K562 (cell line): Measurements from ENCODE around the gene UGT2A1. TPM values are rescaled to one million over a fixed set of nuclear protein-coding genes. Genes with fewer than 3 reads are reported as not detected.

ENCODE experiments used
- ATAC-seq: fragments of 200-7000 bp; cut with Tn5 transposase; 3 replicates; pipeline ENCODE4 v1.9.1; 2020; ENCODE audit warnings: moderate library complexity
- BruUV-seq: library from RNA; stranded (reverse); fragments of 400-500 nt; replicated peaks from 2 replicates; lab custom pipeline; 2021; lab: Mats Ljungman, UMichigan
- CTCF ChIA-PET: fragments of 300-600 bp; formaldehyde crosslinking; extraction: SDS; loops from one replicate; lab custom pipeline; 2021; ENCODE audit warnings: low intra/inter-chr PET ratio; lab: Yijun Ruan, JAX
- POLR2A ChIA-PET: fragments of 300-600, 350-650 bp; sonication (Branson Sonifier 250); formaldehyde crosslinking; extraction: SDS; loops from one replicate; lab custom pipeline; 2021; ENCODE audit warnings: antibody characterized with exemption, inconsistent platforms; lab: Yijun Ruan, JAX
- DNase-seq, 4 experiments: peaks; one replicate each; pipeline versions ENCODE4 v3.0.0 to v3.0.0-alpha.2; 2011 to 2018; ENCODE audit warnings: low spot score in 3 of 4, mixed read lengths in 3 of 4; ENCODE audit errors: extremely low read depth in 1 of 4
- FAIRE-seq: peaks from 2 replicates; lab custom pipeline; 2011; peaks lifted over from hg19 to GRCh38; lab: Jason Lieb, UNC
- H2AFZ ChIP-seq: 2 replicates; pipeline ENCODE4 v1.6.0; 2011; ENCODE audit warnings: low read depth, low read length, control low read depth, inconsistent platforms
- H3K27ac ChIP-seq: fragments of 200-600 bp; 3 replicates; pipeline ENCODE4 v1.8.0; 2011; ENCODE audit warnings: low read depth, mild to moderate bottlenecking, control low read depth, inconsistent platforms, low read length, moderate library complexity, mixed read lengths; ENCODE audit errors: extremely low read depth
- H3K27me3 ChIP-seq, 2 experiments: fragments of 300-600 bp in 1 of 2; 2 replicates in 1 of 2; 3 replicates in 1 of 2; pipeline versions ENCODE4 v1.6.0 to v1.8.0; 2011; ENCODE audit warnings: inconsistent platforms in 2 of 2, low read length in 2 of 2, mild to moderate bottlenecking in 1 of 2, mixed read lengths in 1 of 2, moderate library complexity in 1 of 2; ENCODE audit not compliant: control insufficient read depth in 2 of 2, insufficient read depth in 2 of 2
- H3K36me3 ChIP-seq: fragments of 300-600 bp; 3 replicates; pipeline ENCODE4 v1.8.0; 2011; ENCODE audit warnings: mild to moderate bottlenecking, low read length, inconsistent platforms; ENCODE audit not compliant: control insufficient read depth, insufficient read depth
- H3K4me1 ChIP-seq, 2 experiments: fragments of 200-600 bp in 1 of 2; replicated peaks in 1 of 2; 2 replicates in 1 of 2; 3 replicates in 1 of 2; pipeline versions ENCODE4 v1.5.1 to v1.8.0; 2011; ENCODE audit warnings: inconsistent platforms in 2 of 2, low read length in 2 of 2, mild to moderate bottlenecking in 1 of 2, mixed read lengths in 1 of 2, moderate library complexity in 1 of 2; ENCODE audit not compliant: control insufficient read depth in 2 of 2, insufficient read depth in 2 of 2
- H3K4me2 ChIP-seq: 2 replicates; pipeline ENCODE4 v1.6.1; 2011; ENCODE audit warnings: low read length, control low read depth, inconsistent platforms, mixed read lengths; ENCODE audit not compliant: insufficient read depth
- H3K4me3 ChIP-seq: fragments of 200-600 bp; sonication (generic), shearing (Covaris generic); 2 replicates; pipeline ENCODE4 v1.5.1; 2016; ENCODE audit warnings: control low read depth, inconsistent platforms
- H3K79me2 ChIP-seq: fragments of 200-600 bp; 3 replicates; pipeline ENCODE4 v1.8.0; 2011; ENCODE audit warnings: low read length, inconsistent platforms; ENCODE audit not compliant: control insufficient read depth, insufficient read depth
- H3K9ac ChIP-seq, 2 experiments: 2 replicates each; pipeline versions ENCODE4 v1.6.0 to v1.6.1; 2011; ENCODE audit warnings: low read depth in 2 of 2, low read length in 2 of 2, control low read depth in 1 of 2, inconsistent platforms in 1 of 2, mild to moderate bottlenecking in 1 of 2, mixed read lengths in 1 of 2; ENCODE audit not compliant: insufficient read depth in 1 of 2
- H3K9me1 ChIP-seq: one replicate; pipeline ENCODE4 v1.6.0; 2011; ENCODE audit warnings: inconsistent platforms, mild to moderate bottlenecking, low read length, moderate library complexity; ENCODE audit not compliant: control insufficient read depth, insufficient read depth
- H3K9me3 ChIP-seq: replicated peaks from 2 replicates; pipeline ENCODE4 v1.5.1; 2011; ENCODE audit warnings: low read depth, low read length, inconsistent platforms; ENCODE audit not compliant: control insufficient read depth, insufficient read depth
- H4K20me1 ChIP-seq: replicated peaks from 2 replicates; pipeline ENCODE4 v1.6.1; 2011; ENCODE audit warnings: low read length, inconsistent platforms, mixed read lengths; ENCODE audit not compliant: control insufficient read depth, insufficient read depth
- ADNP ChIP-seq: fragments of 200-800 bp; sonication (Bioruptor generic); IDR thresholded peaks from 2 replicates; pipeline ENCODE4 v1.6.1; 2016; ENCODE audit warnings: missing genetic modification characterization, missing compliant biosample characterization
- HDAC6 ChIP-seq: IDR thresholded peaks from 2 replicates; pipeline ENCODE4 v1.6.1; 2012; ENCODE audit warnings: low read depth, mild to moderate bottlenecking, control low read depth, inconsistent platforms, low read length, moderate library complexity
- JUNB ChIP-seq: fragments of 450-650 bp; formaldehyde crosslinking; conservative IDR thresholded peaks from 2 replicates; pipeline ENCODE4 v1.4.0; 2020; ENCODE audit warnings: mild to moderate bottlenecking
- MYBL2 ChIP-seq, 2 experiments: fragments of 450-650 bp in 1 of 2; sonication (generic) in 1 of 2; formaldehyde crosslinking in 1 of 2; IDR thresholded peaks; 2 replicates each; pipeline versions ENCODE4 v1.6.1 to v1.8.1; 2017 to 2022; ENCODE audit warnings: borderline replicate concordance in 1 of 2, inconsistent platforms in 1 of 2, low read depth in 1 of 2, mild to moderate bottlenecking in 1 of 2, missing genetic modification reagents in 1 of 2, moderate library complexity in 1 of 2
- SAP30 ChIP-seq: fragments of 200-600 bp; sonication (generic); IDR thresholded peaks from 2 replicates; pipeline ENCODE4 v1.6.1; 2012; ENCODE audit warnings: borderline replicate concordance, low read depth, mild to moderate bottlenecking, moderate library complexity, low read length, control low read depth, inconsistent platforms; ENCODE audit not compliant: insufficient read depth, poor library complexity, severe bottlenecking
- SMAD2 ChIP-seq: fragments of 150-350 bp; IDR thresholded peaks from 2 replicates; pipeline ENCODE4 v1.6.1; 2014; ENCODE audit warnings: low read depth, mild to moderate bottlenecking, low read length
- SMARCB1 ChIP-seq: IDR thresholded peaks from 2 replicates; pipeline ENCODE4 v1.6.1; 2011; ENCODE audit warnings: improper control_type of control experiment, low read depth; ENCODE audit not compliant: insufficient read length
- ZNF75A ChIP-seq: fragments of 450-650 bp; formaldehyde crosslinking; IDR thresholded peaks from 2 replicates; pipeline ENCODE4 v1.4.0; 2020; ENCODE audit warnings: mild to moderate bottlenecking
- WGBS: fragments of 100-300 bp; shearing (Covaris generic); methylation state at CpG from one replicate; pipeline ENCODE4 v1.1.6; 2016; ENCODE audit warnings: low coverage, mixed read lengths; ENCODE audit not compliant: insufficient coverage; ENCODE audit errors: missing lambda C conversion rate; 5-methylcytosine and 5-hydroxymethylcytosine counted together
- in situ Hi-C: fragments of 300-500 bp; cut with MboI; formaldehyde crosslinking; loops from 4 replicates; pipeline ENCODE4 v1.15.0; 2018; ENCODE audit warnings: inconsistent platforms, mixed read lengths
- intact Hi-C: fragments of 100-400 bp; cut with micrococcal nuclease; formaldehyde crosslinking; loops from 2 replicates; pipeline ENCODE4 v1.14.2; 2022
- polyA plus RNA-seq, 8 experiments: library from polyadenylated mRNA; depleted of rRNA in 4 of 8; stranded (reverse) in 5 of 8; unstranded in 3 of 8; fragments of >200 nt; fragmentation: Nextera tagmentation in 2 of 8; fragmentation: Illumina TruSeq in 1 of 8; extraction: Ambion mirVana in 2 of 8; extraction: Trizol in 1 of 8; gene quantifications; 2 replicates each; pipeline versions ENCODE4 v1.2.1 to v1.2.3, GENCODE V29; 2011 to 2014; ENCODE audit warnings: inconsistent platforms in 1 of 8, missing spikeins in 1 of 8
- total RNA-seq, 7 experiments: library from RNA; depleted of rRNA in 6 of 7; stranded (reverse); fragments of >200 nt in 6 of 7; fragmentation: Illumina TruSeq in 2 of 7; extraction: Trizol in 2 of 7; gene quantifications; 2 replicates each; pipeline versions ENCODE4 v1.2.1 to v1.2.3, GENCODE V29; 2011 to 2021; ENCODE audit warnings: low replicate concordance in 1 of 7
- TF ChIP-seq, protein P1 (sequence below): fragments of 450-650 bp; formaldehyde crosslinking; IDR thresholded peaks from 2 replicates; pipeline ENCODE4 v1.4.0; 2020; ENCODE audit warnings: mild to moderate bottlenecking, moderate library complexity
- TF ChIP-seq, protein P2 (sequence below): fragments of 250-450 bp; sonication (Bioruptor Pico); IDR thresholded peaks from 2 replicates; pipeline ENCODE4 v1.8.0; 2021; ENCODE audit warnings: moderate library complexity, mild to moderate bottlenecking, inconsistent platforms
- TF ChIP-seq, protein P3 (sequence below): IDR thresholded peaks from 2 replicates; pipeline ENCODE4 v1.6.1; 2011; ENCODE audit warnings: borderline replicate concordance, low read depth, mild to moderate bottlenecking, moderate library complexity, low read length; ENCODE audit not compliant: insufficient read depth, poor library complexity, severe bottlenecking
- TF ChIP-seq, protein P4 (sequence below): fragments of 200-800 bp; sonication (Bioruptor generic); IDR thresholded peaks from 2 replicates; pipeline ENCODE4 v1.6.1; 2017; ENCODE audit warnings: missing genetic modification characterization, missing compliant biosample characterization
- TF ChIP-seq, protein P5 (sequence below): sonication (generic); IDR thresholded peaks from 2 replicates; pipeline ENCODE4 v1.6.1; 2016

The UGT2A1 gene
- total and polyA plus RNA-seq, 9 of the 15 experiments (the other 6 are each of a cell fraction or from before 2014, with no cell fraction given) = 0.03 TPM; not detected in 8

DNA sequence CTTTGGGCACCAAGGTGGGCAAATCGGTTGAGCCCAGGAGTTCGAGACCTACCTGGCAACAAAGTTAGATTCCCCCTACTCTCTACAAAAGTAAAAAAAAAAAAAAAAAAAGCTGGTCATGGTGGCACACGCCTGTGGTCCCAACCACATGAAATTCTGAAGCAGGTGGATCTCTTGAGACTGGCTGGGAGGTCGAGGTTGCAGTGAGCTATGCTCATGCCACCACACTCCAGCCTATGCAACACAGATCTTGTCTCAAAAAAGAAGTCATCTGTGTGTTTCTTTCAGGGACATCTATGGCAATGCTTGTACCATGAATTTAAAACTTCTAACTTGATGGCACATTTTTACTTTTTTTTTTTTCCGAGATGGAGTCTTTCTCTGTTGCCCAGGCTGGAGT is 68.9 kb downstream of the UGT2A1 start:
- ChIA-PET POLR2A (interaction anchor here (1.4 kb wide), 1 partner anchor 9 kb away, joined by 4 read pairs; no protein-coding TSS in a partner anchor), CTCF (no interaction called here)
- DNase-seq (no peak), FAIRE-seq (no peak), ATAC-seq (no peak)
- no TSS peak for BruUV-seq
- H3K4me1 ChIP-seq = no peaks in the 10 kb centered on the region
- intact Hi-C loops = no loop called here
- no peaks in the 10 kb centered on the region for H3K27me3 ChIP-seq
- no peaks in the 10 kb centered on the region for H3K36me3 ChIP-seq
- no peaks in the 10 kb centered on the region for H3K79me2 ChIP-seq
- H3K4me3 ChIP-seq = no peak overlapping the region
- in situ Hi-C loops = no loop called here
- H3K9ac ChIP-seq = no peak overlapping the region
- no peaks in the 10 kb centered on the region for H3K9me3 ChIP-seq
- WGBS = 0% methylated on average over 4 of the region's 5 CpGs
- no peaks in the 10 kb centered on the region for H3K9me1 ChIP-seq
- no peak overlapping the region for H3K4me2 ChIP-seq
- no peak overlapping the region for H3K27ac ChIP-seq
- H4K20me1 ChIP-seq = no peaks in the 10 kb centered on the region
- H2AFZ ChIP-seq = no peak overlapping the region
- no peak for TF ChIP-seq MYBL2 (IDR thresholded peaks at IDR 0.05; ENCODE audit: low read depth)
- TF ChIP-seq MYBL2 (CRISPR knock-in tag; IDR thresholded peaks at IDR 0.05; ENCODE audit: borderline replicate concordance) = no peak
- TF ChIP-seq JUNB (CRISPR knock-in tag) = no peak
- TF ChIP-seq, protein P1, sequence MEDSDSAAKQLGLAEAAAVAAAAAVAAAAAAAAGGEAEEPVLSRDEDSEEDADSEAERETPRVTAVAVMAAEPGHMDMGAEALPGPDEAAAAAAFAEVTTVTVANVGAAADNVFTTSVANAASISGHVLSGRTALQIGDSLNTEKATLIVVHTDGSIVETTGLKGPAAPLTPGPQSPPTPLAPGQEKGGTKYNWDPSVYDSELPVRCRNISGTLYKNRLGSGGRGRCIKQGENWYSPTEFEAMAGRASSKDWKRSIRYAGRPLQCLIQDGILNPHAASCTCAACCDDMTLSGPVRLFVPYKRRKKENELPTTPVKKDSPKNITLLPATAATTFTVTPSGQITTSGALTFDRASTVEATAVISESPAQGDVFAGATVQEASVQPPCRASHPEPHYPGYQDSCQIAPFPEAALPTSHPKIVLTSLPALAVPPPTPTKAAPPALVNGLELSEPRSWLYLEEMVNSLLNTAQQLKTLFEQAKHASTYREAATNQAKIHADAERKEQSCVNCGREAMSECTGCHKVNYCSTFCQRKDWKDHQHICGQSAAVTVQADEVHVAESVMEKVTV (CRISPR knock-in tag) = no peak
- TF ChIP-seq SMAD2 = no peak
- TF ChIP-seq ZNF75A = no peak
- TF ChIP-seq, protein P2, sequence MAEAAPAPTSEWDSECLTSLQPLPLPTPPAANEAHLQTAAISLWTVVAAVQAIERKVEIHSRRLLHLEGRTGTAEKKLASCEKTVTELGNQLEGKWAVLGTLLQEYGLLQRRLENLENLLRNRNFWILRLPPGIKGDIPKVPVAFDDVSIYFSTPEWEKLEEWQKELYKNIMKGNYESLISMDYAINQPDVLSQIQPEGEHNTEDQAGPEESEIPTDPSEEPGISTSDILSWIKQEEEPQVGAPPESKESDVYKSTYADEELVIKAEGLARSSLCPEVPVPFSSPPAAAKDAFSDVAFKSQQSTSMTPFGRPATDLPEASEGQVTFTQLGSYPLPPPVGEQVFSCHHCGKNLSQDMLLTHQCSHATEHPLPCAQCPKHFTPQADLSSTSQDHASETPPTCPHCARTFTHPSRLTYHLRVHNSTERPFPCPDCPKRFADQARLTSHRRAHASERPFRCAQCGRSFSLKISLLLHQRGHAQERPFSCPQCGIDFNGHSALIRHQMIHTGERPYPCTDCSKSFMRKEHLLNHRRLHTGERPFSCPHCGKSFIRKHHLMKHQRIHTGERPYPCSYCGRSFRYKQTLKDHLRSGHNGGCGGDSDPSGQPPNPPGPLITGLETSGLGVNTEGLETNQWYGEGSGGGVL (CRISPR knock-in tag) = no peak
- TF ChIP-seq, protein P3, sequence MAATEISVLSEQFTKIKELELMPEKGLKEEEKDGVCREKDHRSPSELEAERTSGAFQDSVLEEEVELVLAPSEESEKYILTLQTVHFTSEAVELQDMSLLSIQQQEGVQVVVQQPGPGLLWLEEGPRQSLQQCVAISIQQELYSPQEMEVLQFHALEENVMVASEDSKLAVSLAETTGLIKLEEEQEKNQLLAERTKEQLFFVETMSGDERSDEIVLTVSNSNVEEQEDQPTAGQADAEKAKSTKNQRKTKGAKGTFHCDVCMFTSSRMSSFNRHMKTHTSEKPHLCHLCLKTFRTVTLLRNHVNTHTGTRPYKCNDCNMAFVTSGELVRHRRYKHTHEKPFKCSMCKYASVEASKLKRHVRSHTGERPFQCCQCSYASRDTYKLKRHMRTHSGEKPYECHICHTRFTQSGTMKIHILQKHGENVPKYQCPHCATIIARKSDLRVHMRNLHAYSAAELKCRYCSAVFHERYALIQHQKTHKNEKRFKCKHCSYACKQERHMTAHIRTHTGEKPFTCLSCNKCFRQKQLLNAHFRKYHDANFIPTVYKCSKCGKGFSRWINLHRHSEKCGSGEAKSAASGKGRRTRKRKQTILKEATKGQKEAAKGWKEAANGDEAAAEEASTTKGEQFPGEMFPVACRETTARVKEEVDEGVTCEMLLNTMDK = no peak
- TF ChIP-seq, protein P4, sequence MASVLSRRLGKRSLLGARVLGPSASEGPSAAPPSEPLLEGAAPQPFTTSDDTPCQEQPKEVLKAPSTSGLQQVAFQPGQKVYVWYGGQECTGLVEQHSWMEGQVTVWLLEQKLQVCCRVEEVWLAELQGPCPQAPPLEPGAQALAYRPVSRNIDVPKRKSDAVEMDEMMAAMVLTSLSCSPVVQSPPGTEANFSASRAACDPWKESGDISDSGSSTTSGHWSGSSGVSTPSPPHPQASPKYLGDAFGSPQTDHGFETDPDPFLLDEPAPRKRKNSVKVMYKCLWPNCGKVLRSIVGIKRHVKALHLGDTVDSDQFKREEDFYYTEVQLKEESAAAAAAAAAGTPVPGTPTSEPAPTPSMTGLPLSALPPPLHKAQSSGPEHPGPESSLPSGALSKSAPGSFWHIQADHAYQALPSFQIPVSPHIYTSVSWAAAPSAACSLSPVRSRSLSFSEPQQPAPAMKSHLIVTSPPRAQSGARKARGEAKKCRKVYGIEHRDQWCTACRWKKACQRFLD = no peak
- TF ChIP-seq ADNP (tag) = no peak
- TF ChIP-seq SMARCB1 = no peak
- no peak for TF ChIP-seq HDAC6
- TF ChIP-seq SAP30 = no peak
- TF ChIP-seq, protein P5, sequence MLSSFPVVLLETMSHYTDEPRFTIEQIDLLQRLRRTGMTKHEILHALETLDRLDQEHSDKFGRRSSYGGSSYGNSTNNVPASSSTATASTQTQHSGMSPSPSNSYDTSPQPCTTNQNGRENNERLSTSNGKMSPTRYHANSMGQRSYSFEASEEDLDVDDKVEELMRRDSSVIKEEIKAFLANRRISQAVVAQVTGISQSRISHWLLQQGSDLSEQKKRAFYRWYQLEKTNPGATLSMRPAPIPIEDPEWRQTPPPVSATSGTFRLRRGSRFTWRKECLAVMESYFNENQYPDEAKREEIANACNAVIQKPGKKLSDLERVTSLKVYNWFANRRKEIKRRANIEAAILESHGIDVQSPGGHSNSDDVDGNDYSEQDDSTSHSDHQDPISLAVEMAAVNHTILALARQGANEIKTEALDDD = no peak
